Left ventricle myocardium superior (tissue), 1 donor: ENCODE measurements around the gene SLC4A4. TPM values are rescaled to one million over a fixed set of nuclear protein-coding genes. Genes with fewer than 3 reads are reported as not detected.

ENCODE experiments used
- ATAC-seq: fragments of 200-7000 bp; cut with Tn5 transposase; one replicate; pipeline ENCODE4 v1.9.1; 2020; ENCODE audit warnings: mild to moderate bottlenecking, moderate library complexity
- DNase-seq: peaks from one replicate; pipeline ENCODE4 v3.0.0-alpha.2; 2020
- intact Hi-C: fragments of 100-400 bp; cut with micrococcal nuclease; formaldehyde crosslinking; loops from one replicate; pipeline ENCODE4 v1.11.0; 2022
- total RNA-seq: library from RNA; stranded (reverse); fragmentation: NEBNext Ultra II Directional; extraction: Animal tissue kit (Norgen Biotek cat#: 25700); gene quantifications from one replicate; pipeline ENCODE4 v1.2.1, GENCODE V29; 2021
- donor health status: DM: no; HTN: yes; CAD: no; lungs with severe emphysema.

SLC4A4 gene
- total RNA-seq, 1 donor from 2014 or later, result 25.6 TPM

DNA sequence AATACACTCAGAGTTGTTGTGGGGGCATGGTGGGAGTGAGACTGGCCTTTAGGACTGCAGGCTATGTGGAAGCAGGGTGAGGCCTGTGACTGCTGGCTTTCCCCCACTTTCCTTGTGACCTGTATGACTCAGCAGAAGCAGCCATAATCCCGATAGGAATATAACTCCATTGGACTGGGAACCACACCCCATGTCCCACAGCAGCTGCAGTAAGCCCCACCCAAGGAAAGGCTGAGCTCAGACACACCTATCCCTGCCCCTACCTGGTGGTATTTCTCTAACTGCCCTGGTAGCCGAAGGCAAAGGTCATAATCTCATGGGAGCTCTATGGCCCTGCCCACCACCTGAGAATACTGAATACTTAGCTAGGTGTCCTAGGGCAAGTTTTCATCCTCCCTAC lies 275.8 kb downstream of the SLC4A4 start:
- no peak for ATAC-seq
- no peak for DNase-seq
- intact Hi-C loops, result no loop called here

- no peak for ATAC-seq
- no peak for DNase-seq
- intact Hi-C loops, result no loop called here
Observed at GRCh38 chr4:71616168-71616811, 277.5 kb downstream of the SLC4A4 start.
